WERI-Rb-1 (cell line): Measurements from ENCODE around the gene LAMC1.

Experiments
- DNase-seq: peaks from one replicate; pipeline ENCODE4 v3.0.0-alpha.2; 2020
- H3K27ac ChIP-seq: fragments of 250-450 bp; sonication (Bioruptor Pico); 2 replicates; pipeline ENCODE4 v1.5.1; 2020; ENCODE audit warnings: mild to moderate bottlenecking, moderate library complexity
- H3K27me3 ChIP-seq: fragments of 250-450 bp; sonication (Bioruptor Pico); 2 replicates; pipeline ENCODE4 v1.5.1; 2021; ENCODE audit warnings: mild to moderate bottlenecking, low read depth, moderate library complexity; ENCODE audit not compliant: insufficient read depth, severe bottlenecking
- H3K36me3 ChIP-seq: fragments of 250-450 bp; sonication (Bioruptor Pico); 2 replicates; pipeline ENCODE4 v1.5.1; 2020; ENCODE audit warnings: mild to moderate bottlenecking, moderate library complexity
- H3K4me3 ChIP-seq: 2 replicates; pipeline ENCODE4 v1.5.1; 2011; ENCODE audit warnings: low read depth, mild to moderate bottlenecking, control low read depth, low read length
- H3K9me3 ChIP-seq: fragments of 250-450 bp; sonication (Bioruptor Pico); 2 replicates; pipeline ENCODE4 v1.5.1; 2021; ENCODE audit warnings: mild to moderate bottlenecking, moderate library complexity; ENCODE audit not compliant: severe bottlenecking
- CTCF ChIP-seq: IDR thresholded peaks from 2 replicates; pipeline ENCODE4 v1.5.1; 2011; ENCODE audit warnings: low read depth, mild to moderate bottlenecking, control low read depth, inconsistent platforms, low read length

The LAMC1 gene

GRCh38 chr1:183012301-183012994 lies 10.8 kb upstream of the LAMC1 start:
- Histone ChIP-seq H3K27ac (no peak overlapping the region), H3K36me3 (no peaks in the 10 kb centered on the region), H3K4me3 (no peak overlapping the region), H3K27me3 (no peaks in the 10 kb centered on the region), H3K9me3 (no peaks in the 10 kb centered on the region)
- no peak for TF ChIP-seq CTCF
- no peak for DNase-seq

DNA sequence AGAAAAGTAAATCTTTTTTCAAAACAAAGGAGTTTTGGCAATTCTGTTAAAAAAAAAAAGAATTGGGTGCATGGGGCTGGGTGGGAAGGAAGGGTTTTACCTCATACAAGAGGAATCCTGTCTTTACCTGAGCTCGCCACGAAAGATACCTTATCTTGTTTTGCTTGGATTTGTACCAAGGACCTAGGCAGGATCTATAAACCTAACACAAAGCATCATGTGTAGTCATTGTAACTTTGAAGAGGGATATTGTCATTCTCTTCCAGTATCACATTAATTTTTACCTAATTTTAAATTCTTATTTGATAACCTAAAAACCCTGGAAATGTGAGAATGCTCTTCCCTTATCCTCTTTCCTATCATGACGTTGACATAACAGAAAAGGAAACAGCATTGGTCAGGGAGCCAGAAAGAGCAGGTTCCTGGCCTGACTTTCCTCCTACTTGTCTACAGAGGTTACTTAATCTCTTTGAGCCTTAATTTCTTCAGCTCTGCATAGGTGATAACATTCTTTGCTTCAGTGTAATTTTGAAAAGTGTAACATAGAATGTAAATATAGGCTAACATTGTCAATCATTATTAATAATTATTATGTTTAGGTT lies 4.0 kb upstream of the LAMC1 start:
- no peak for DNase-seq
- Histone ChIP-seq H3K9me3 (no peaks in the 10 kb centered on the region), H3K4me3 (no peak overlapping the region), H3K27ac (no peak overlapping the region), H3K36me3 (no peaks in the 10 kb centered on the region), H3K27me3 (no peaks in the 10 kb centered on the region)
- TF ChIP-seq CTCF: no peak

- Histone ChIP-seq H3K27me3 (no peaks in the 10 kb centered on the region), H3K36me3 (no peaks in the 10 kb centered on the region), H3K27ac (no peak overlapping the region), H3K4me3 (no peak overlapping the region), H3K9me3 (no peaks in the 10 kb centered on the region)
- no peak for TF ChIP-seq CTCF
- no peak for DNase-seq
These were observed 3.4 kb upstream of the LAMC1 start for GRCh38 chr1:183019860-183020259.

- Histone ChIP-seq H3K4me3 (peak overlapping the region; percentile 68), H3K36me3 (no peaks in the 10 kb centered on the region), H3K9me3 (no peaks in the 10 kb centered on the region), H3K27ac (no peak overlapping the region), H3K27me3 (no peaks in the 10 kb centered on the region)
- TF ChIP-seq CTCF: no peak
- DNase-seq: no peak
These were observed 1.6 kb upstream of the LAMC1 start for GRCh38 chr1:183021405-183022201.

DNA sequence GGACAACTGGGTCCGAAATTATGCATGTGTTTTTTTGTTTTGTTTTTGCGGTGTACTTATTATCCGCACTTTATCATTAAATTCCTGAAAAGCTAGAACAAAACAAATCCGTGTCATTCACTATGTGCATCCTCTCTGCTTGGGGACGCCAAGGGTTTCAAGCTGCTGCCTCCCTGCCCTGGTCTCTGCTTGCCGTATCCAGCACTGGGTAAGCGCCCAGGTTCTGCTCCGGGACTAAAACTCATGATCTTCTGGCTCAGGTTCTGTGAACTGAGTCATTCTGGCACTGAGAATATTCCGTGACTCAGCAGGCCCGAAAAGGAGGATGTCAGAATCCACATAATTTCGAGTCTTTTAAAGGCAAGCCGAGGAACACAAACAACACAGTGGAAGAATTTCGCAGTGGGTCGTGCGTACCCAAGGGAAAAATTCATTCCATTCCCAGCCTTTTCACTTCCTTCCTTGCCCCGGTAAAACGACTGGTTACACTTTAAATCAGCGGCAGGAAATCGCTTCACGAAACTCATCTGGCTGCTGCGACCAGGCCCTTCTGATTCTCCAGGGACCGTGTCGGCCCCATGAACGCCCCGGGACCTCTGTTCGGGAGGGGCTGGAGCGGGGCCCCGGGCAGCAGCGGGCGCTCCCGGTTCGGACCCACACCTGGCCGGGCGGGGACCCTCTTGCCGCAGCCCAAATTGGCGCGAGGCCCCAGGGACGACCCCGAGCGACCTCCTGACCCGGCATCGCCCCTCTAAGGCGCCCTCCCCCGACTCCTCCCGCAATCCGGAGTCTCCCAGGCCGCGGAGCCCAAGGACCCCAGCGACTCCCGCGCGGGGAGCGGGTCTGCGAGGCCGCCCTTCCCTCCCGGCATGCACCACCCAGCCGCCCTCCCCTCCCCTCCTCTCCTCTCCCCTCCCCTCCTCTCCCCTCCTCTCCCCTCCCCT lies 746 bp upstream of the LAMC1 start:
- peak overlapping the region; percentile 86 for H3K27ac ChIP-seq
- no peak for TF ChIP-seq CTCF
- H3K27me3 ChIP-seq: no peaks in the 10 kb centered on the region
- H3K9me3 ChIP-seq: no peaks in the 10 kb centered on the region
- peak; percentile 57 for DNase-seq
- peak overlapping the region; percentile 68 for H3K4me3 ChIP-seq
- H3K36me3 ChIP-seq: no peaks in the 10 kb centered on the region
